ENCODE measurements around the gene ZNF230. TPM values are rescaled to one million over a fixed set of nuclear protein-coding genes. Genes with fewer than 3 reads are reported as not detected.

The ZNF230 gene
- total and polyA plus RNA-seq, 2 of the 8 experiments (the other 6 are each of a cell fraction or from before 2014, with no cell fraction given): 1.5 to 3.6 TPM

DNA sequence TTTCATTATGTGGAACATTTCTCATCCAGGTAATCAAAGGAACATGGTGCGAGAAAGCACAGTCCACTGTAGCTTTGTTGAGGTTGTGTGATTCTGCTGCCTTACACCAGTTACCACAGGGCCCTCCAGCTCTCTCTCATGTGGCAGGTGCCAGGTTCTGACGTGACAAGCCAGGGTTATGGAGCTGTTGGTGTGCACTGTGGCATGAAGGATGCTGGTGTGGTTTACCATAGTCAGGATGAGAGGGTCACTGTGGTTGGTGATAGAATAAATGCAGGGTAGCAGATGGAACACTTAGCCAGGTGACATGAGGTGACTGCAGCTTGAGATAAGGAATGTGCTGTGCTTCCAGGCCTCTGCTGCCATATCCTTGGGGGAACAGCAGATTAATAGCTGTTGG lies 56.5 kb downstream of the ZNF230 start:
- no peak overlapping the region for H2AK5ac ChIP-seq (ENCODE audit: low read depth, low read length)

More for the DNA sequence above, 56.5 kb downstream of the ZNF230 start:
- H2BK12ac ChIP-seq (ENCODE audit: low read depth, low read length): no peak overlapping the region
- ChIA-PET POLR2A (ENCODE audit: partially characterized antibody) (no interaction called here), CTCF (ENCODE audit: partially characterized antibody) (interaction anchor here (1.4 kb wide), 1 partner anchor 11 kb away, joined by 5 read pairs; no protein-coding TSS in a partner anchor)
- no peak overlapping the region for H3K27ac ChIP-seq (ENCODE audit: low read depth, low read length)
- H3K79me1 ChIP-seq (ENCODE audit: low read depth, low read length): no peaks in the 10 kb centered on the region
- H3K4me1 ChIP-seq (replicated peaks in 1 of 4; ENCODE audit: control insufficient read depth in 3 of 4, insufficient read depth in 4 of 4, low read length in 3 of 4): no peaks in the 10 kb centered on the region
- peaks cover 0 to 35% (median 22%) of the 10 kb centered on the region in 4 experiments; a peak in 5 of 8 replicates for H3K36me3 ChIP-seq (ENCODE audit: control insufficient read depth in 2 of 4, insufficient read depth in 4 of 4, low read length in 3 of 4)
- no peak for FAIRE-seq
- no peak overlapping the region for H3K4me2 ChIP-seq (ENCODE audit: insufficient read depth in 1 of 2, low read depth in 2 of 2, low read length in 2 of 2)
- H3K4me3 ChIP-seq (ENCODE audit: extremely low read depth in 1 of 4, insufficient read depth in 2 of 4, low read depth in 3 of 4, low read length in 4 of 4): no peak overlapping the region
- no peaks in the 10 kb centered on the region for H3K27me3 ChIP-seq (replicated peaks in 1 of 4; ENCODE audit: control insufficient read depth in 3 of 4, extremely low read depth in 1 of 4, insufficient read depth in 3 of 4, low read length in 3 of 4)
- H3K14ac ChIP-seq (ENCODE audit: insufficient read length): no peak overlapping the region
- H3K23ac ChIP-seq (ENCODE audit: insufficient read length): no peak overlapping the region
- no peak overlapping the region for H2BK20ac ChIP-seq (ENCODE audit: low read length)
- H3K56ac ChIP-seq (replicated peaks; ENCODE audit: insufficient read length, low read depth, low read length): no peak overlapping the region
- no peaks in the 10 kb centered on the region for H3K79me2 ChIP-seq (ENCODE audit: control insufficient read depth in 1 of 2, insufficient read depth in 2 of 2, low read length in 2 of 2)
- H2BK5ac ChIP-seq (ENCODE audit: low read depth, low read length): no peak overlapping the region
- TF ChIP-seq BCL11A (IDR thresholded peaks at IDR 0.05; ENCODE audit: low read depth in 2 of 2, low read length in 2 of 2) (no peak), GTF2F1 (IDR thresholded peaks at IDR 0.05; ENCODE audit: borderline replicate concordance, low read depth, low read length) (no peak), EGR1 (IDR thresholded peaks at IDR 0.05; ENCODE audit: borderline replicate concordance, low read depth, low read length) (no peak), MAFK (IDR thresholded peaks at IDR 0.05; ENCODE audit: low read depth, low read length) (no peak)
- H3K18ac ChIP-seq (ENCODE audit: extremely low read depth, low read length): no peak overlapping the region
- H3K9me3 ChIP-seq (ENCODE audit: insufficient read depth in 2 of 2, low read depth in 1 of 2, low read length in 1 of 2): 0 out of 4 replicates have a peak, but pooled peaks cover 0 to 3% of the 10 kb centered on the region in 2 experiments
- no peak overlapping the region for H3K9ac ChIP-seq (replicated peaks in 1 of 4; ENCODE audit: extremely low read depth in 1 of 4, low read depth in 3 of 4, low read length in 3 of 4)
- DNase-seq (ENCODE audit: low read depth in 1 of 2, low spot score in 2 of 2): no peak
- no peaks in the 10 kb centered on the region for H4K20me1 ChIP-seq (replicated peaks in 1 of 2; ENCODE audit: control insufficient read depth in 1 of 2, insufficient read depth in 2 of 2, low read length in 2 of 2)
- no peak overlapping the region for H4K5ac ChIP-seq (ENCODE audit: insufficient read length, low read depth, low read length)
- no peak overlapping the region for H4K8ac ChIP-seq (ENCODE audit: extremely low read depth, insufficient read depth, low read length)
- H2BK120ac ChIP-seq (replicated peaks; ENCODE audit: low read depth, low read length): no peak overlapping the region
- 81% methylated on average over 2 of the region's 2 CpGs; no CpG with 5 or more reads in 1 of the 2 experiments for WGBS, 2 experiments (ENCODE audit: extremely low coverage in 1 of 2, insufficient coverage in 1 of 2, insufficient read length in 1 of 2, insufficient replicate concordance in 2 of 2, low coverage in 1 of 2, low lambda C conversion rate in 2 of 2, missing lambda C conversion rate in 1 of 2)
- no peak overlapping the region for H2AFZ ChIP-seq (ENCODE audit: low read length)
- no peaks in the 10 kb centered on the region for H3K23me2 ChIP-seq (ENCODE audit: low read depth, low read length)
- H4K91ac ChIP-seq (replicated peaks; ENCODE audit: insufficient read length, low read length): no peak overlapping the region
- H3K4ac ChIP-seq (replicated peaks; ENCODE audit: insufficient read length, low read depth, low read length): no peak overlapping the region
- H2BK15ac ChIP-seq (ENCODE audit: low read length): no peak overlapping the region

Data from H1 (cell line).